NCI-H1694 treated with DMSO at 0.1 percent for 48 hours (cell line): ENCODE data around the gene CT45A10.
A peak's percentile ranks its signal among the peaks of the same experiment; 100 is the strongest.
"Not testable (repeated sequence)": the region's sequence is repeated elsewhere in the genome, so short reads cannot be mapped to it uniquely, and the experiment has no call there.

Experiments
- DNase-seq: peaks from one replicate; lab custom pipeline; 2025; lab: John Stamatoyannopoulos, UW

Gene CT45A10

GRCh38 chrX:135893294-135893817 lies at the start of gene CT45A10, which contains the start of gene SAGE1:
TSS of gene CT45A10 (minus strand) at chrX:135893444. CDS start at chrX:135885344, 8,100 bp downstream.
TSS of gene SAGE1 (plus strand) at chrX:135893716. CDS start at chrX:135896243, 2,527 bp downstream.
- DNase-seq: no peak

DNA sequence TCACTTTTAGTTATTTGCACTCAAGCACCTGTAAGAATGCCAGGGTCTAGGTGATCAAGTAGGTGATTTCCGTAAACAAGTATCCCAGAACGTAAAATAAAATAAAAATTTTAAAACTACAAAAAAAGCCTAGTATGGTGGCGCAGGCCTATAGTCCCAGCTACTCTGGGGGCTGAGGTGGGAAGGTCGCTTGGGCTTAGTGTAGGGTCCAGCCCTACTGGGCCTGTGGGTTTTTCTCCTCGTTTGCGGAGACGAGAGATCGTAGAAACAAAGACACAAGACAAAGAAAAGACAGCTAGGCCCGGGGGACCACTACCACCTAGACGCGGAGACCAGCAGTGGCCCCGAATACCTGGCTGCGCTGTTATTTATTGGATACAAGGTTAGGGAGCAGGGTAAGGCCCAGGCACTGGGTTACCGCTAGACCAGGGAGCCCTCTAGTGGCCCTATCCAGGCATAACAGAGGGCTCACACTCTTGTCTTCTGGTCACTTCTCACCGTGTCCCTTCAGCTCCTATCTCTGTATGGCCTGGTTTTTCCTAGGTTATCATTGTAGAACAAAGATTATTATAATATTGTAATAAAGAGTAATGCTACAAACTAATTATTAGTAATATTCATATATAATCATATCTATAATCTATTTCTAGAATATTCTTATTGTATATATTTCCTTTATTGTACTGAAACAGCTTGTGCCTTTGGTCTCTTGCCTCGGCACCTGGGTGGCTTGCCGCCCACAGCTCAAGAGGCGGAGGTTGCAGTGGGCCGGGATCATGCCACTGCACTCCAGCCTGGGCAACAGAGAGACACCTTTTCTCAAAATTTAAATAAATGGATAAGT lies 38.6 kb upstream of the CT45A10 start:
- DNase-seq: peak; percentile 10

GRCh38 chrX:135927897-135928296 lies 34.7 kb upstream of the CT45A10 start:
- DNase-seq: no peak

GRCh38 chrX:135923353-135923752 lies 30.1 kb upstream of the CT45A10 start:
- DNase-seq: no peak

GRCh38 chrX:135920516-135920915 lies 27.3 kb upstream of the CT45A10 start:
- not testable (repeated sequence) for DNase-seq

DNA sequence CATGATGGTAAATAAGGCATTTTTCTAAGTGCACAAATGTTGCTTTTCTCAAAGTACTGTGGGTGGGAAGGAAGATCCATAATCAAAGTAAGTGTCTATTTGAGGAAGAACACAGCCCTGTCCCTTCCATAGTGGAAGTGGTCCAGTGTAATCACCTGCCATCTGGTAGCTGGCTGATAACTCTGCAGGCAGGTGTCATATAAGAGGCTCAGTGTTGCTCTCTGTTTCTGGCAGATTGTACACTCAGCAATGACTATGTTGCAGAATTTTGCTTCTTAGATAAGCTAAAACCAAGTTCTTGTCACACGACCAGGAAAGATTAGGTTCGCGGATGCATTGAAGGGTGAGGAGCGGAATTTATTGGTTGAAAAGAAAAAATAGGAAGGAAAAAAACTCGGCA lies 21.2 kb upstream of the CT45A10 start:
- DNase-seq: no peak

DNA sequence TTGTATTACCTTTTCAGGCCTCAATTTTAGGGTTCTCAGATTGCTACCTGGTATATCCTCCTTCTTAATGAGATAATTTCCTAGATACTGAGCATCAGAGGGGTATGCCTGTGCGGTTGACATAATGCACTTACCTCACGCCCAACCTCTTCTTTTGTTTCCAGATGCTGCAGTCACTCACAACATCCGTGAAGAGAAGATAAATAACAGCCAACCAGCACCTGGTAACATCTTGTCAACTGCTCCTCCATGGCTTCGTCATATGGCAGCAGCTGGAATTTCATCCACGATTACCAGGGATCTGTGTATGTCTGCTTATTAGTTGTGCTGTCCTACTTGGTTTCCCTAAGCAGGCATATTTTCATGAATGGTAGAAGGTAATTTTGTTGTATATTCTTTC lies 17.0 kb upstream of the CT45A10 start:
- DNase-seq: no peak

- no peak for DNase-seq
Measured at GRCh38 chrX:135892781-135893180, 463 bp downstream of the CT45A10 start.

DNA sequence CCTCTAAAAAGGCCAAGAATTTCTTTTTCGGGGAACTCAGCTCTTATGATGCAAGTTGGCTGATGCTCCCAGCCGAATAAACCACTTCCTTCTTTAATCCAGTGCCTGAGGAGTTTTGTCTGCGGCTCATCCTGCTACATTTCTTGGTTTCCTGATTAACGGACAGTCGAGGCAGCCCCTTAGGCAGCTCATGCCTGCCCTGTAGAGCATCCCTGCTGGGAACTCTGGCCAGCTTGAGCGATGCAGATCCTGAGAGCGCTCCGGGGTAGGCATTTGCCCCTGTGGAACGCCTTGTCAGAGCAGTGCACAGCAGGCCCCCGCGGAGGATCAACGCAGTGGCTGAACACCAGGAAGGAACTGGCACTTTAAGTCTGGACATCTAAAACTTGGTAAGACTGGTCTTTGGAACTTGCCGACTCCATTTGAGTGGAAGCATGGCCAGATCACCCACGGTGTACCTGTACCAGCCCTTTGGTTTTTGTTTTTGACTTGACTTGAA lies 3.1 kb downstream of the CT45A10 start:
- no peak for DNase-seq

DNA sequence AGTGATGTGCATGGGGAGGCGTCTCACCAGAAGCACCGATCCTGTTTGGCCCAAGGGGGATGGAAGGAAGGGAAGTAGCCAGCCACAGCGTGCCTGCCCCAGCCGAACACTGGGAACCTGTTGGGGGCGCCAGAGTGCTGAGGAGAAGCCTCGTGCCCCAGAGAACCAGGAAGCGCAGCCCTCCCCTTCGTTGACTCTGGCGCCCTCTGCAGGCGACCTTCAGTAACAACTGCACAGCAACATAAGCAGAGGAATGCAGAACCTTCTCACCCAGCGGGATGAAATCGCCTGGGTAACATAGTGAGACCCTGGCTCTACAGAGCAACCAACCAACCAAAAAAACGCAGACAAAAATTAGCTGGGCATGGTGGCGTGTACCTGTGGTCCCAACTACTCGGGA lies 4.3 kb downstream of the CT45A10 start:
- peak; percentile 6 for DNase-seq

DNA sequence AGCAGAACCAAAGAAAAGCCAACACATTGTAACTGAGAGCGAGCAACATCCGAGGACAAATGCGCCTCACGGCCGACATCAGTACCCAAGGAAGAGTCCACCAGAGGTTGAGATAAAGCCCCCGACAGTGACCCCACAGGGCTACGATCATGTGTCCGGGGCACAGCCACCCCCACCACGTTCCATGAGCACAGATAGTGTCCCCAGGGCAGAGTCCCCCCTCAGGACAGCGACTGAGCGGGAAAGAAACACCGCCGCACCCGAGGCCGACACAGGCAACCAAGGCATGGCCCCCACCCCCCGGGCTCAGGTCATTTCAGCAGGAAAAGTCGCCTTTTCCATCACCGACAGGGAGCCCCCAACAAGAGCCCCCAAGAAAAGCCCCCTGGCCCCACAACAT lies 5.0 kb downstream of the CT45A10 start:
- DNase-seq: not testable (repeated sequence)

GRCh38 chrX:135882741-135883140 lies 10.5 kb downstream of the CT45A10 start:
- not testable (repeated sequence) for DNase-seq

- DNase-seq: not testable (repeated sequence)
Measured at GRCh38 chrX:135871712-135872111, 21.5 kb downstream of the CT45A10 start, which contains the start of gene CT45A9. TSS of gene CT45A9 (minus strand) at chrX:135871812. CDS start at chrX:135868061, 3,751 bp downstream.

GRCh38 chrX:135854438-135854837 lies 38.8 kb downstream of the CT45A10 start, which contains the start of gene CT45A8:
TSS of gene CT45A8 (minus strand) at chrX:135854538. CDS start at chrX:135850783, 3,755 bp downstream.
- not testable (repeated sequence) for DNase-seq

DNA sequence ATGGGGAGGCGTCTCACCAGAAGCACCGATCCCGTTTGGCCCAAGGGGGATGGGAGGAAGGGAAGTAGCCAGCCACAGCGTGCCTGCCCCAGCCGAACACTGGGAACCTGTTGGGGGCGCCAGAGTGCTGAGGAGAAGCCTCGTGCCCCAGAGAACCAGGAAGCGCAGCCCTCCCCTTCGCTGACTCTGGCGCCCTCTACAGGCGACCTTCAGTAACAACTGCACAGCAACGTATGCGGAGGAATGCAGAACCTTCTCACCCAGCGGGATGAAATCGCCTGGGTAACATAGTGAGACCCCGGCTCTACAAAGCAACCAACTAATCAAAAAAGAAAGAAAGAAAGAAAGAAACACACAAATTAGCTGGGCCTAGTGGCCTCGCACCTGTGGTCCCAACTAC lies 56.1 kb downstream of the CT45A10 start, which contains the start of gene CT45A7:
TSS of gene CT45A7 (minus strand) at position 101 of the 400 bp plus-strand sequence. CDS start 3,747 bp downstream, outside the sequence.
- not testable (repeated sequence) for DNase-seq
